GM21381 (cell line): Measurements from ENCODE around the gene DCTN2.

Experiments used
- ATAC-seq: cut with Tn5 transposase; IDR thresholded peaks from one replicate; pipeline ENCODE4 v1.9.1; 2021; ENCODE audit warnings: mild to moderate bottlenecking, moderate library complexity; ENCODE audit not compliant: unreplicated experiment

The DCTN2 gene

GRCh38 chr12:57491393-57492280 lies 55.4 kb downstream of the DCTN2 start:
- ATAC-seq: no peak

GRCh38 chr12:57490126-57490525 lies 56.9 kb downstream of the DCTN2 start:
- no peak for ATAC-seq

- ATAC-seq: no peak
These were observed 57.8 kb downstream of the DCTN2 start for GRCh38 chr12:57489157-57489641.

- ATAC-seq: no peak
These were observed 58.4 kb downstream of the DCTN2 start for GRCh38 chr12:57488402-57489156.

GRCh38 chr12:57487597-57488401 lies 59.2 kb downstream of the DCTN2 start, which contains the start of gene MARS1:
TSS of gene MARS1 (plus strand) at chr12:57488068. CDS start at chr12:57488091, 23 bp downstream.
- ATAC-seq: peak; percentile 98

GRCh38 chr12:57487055-57487596 lies 59.9 kb downstream of the DCTN2 start:
- no peak for ATAC-seq

- ATAC-seq: no peak
These were observed 61.3 kb downstream of the DCTN2 start for GRCh38 chr12:57485695-57486094.

GRCh38 chr12:57483466-57483865 lies 63.5 kb downstream of the DCTN2 start:
- no peak for ATAC-seq

- ATAC-seq: no peak
These were observed 65.3 kb downstream of the DCTN2 start for GRCh38 chr12:57481671-57482070.
